K562 (cell line): ENCODE results near the gene UBQLN3. TPM values are rescaled to one million over a fixed set of nuclear protein-coding genes. Genes with fewer than 3 reads are reported as not detected.

Experiments used
- ATF3 ChIP-seq, 2 experiments: fragments of 450-650 bp in 1 of 2; sonication (generic) in 1 of 2; formaldehyde crosslinking in 1 of 2; IDR thresholded peaks in 1 of 2; conservative IDR thresholded peaks in 1 of 2; 2 replicates each; pipeline versions ENCODE4 v1.6.1 to v1.8.1; 2016 to 2023; ENCODE audit warnings: mild to moderate bottlenecking in 2 of 2, moderate library complexity in 2 of 2, inconsistent platforms in 1 of 2, missing genetic modification reagents in 1 of 2
- CHD1 ChIP-seq: fragments of 200-600 bp; sonication (generic); IDR thresholded peaks from one replicate; pipeline ENCODE4 v1.6.1; 2012; ENCODE audit warnings: mild to moderate bottlenecking, moderate library complexity, low read length, inconsistent platforms
- DPF2 ChIP-seq: fragments of 450-650 bp; IDR thresholded peaks from 2 replicates; pipeline ENCODE4 v1.6.1; 2016
- GATAD2B ChIP-seq: fragments of 450-650 bp; IDR thresholded peaks from 2 replicates; pipeline ENCODE4 v1.6.1; 2017; ENCODE audit warnings: mild to moderate bottlenecking, borderline replicate concordance
- HDAC3 ChIP-seq: fragments of 450-650 bp; IDR thresholded peaks from 2 replicates; pipeline ENCODE4 v1.6.1; 2018; ENCODE audit warnings: borderline replicate concordance, mild to moderate bottlenecking, moderate library complexity; ENCODE audit not compliant: partially characterized antibody
- MLX ChIP-seq, 2 experiments: fragments of 450-650 bp in 1 of 2; sonication (generic) in 1 of 2; formaldehyde crosslinking; conservative IDR thresholded peaks; 2 replicates each; pipeline versions ENCODE4 v1.4.0 to v1.8.1; 2020 to 2022; ENCODE audit warnings: mild to moderate bottlenecking in 1 of 2, missing genetic modification reagents in 1 of 2
- NCOA6 ChIP-seq: fragments of 450-650 bp; IDR thresholded peaks from 2 replicates; pipeline ENCODE4 v1.6.1; 2017; ENCODE audit warnings: mild to moderate bottlenecking
- NUFIP1 ChIP-seq: fragments of 450-650 bp; IDR thresholded peaks from 2 replicates; pipeline ENCODE4 v1.6.1; 2018; ENCODE audit not compliant: partially characterized antibody
- PHF8 ChIP-seq: fragments of 200-600 bp; sonication (generic); IDR thresholded peaks from 2 replicates; pipeline ENCODE4 v1.6.1; 2012; ENCODE audit warnings: mixed run types, mild to moderate bottlenecking, inconsistent platforms, low read length, moderate library complexity, borderline replicate concordance
- RAD21 ChIP-seq, 2 experiments: fragments of 250-450 bp in 1 of 2; fragments of 450-650 bp in 1 of 2; sonication (Bioruptor Pico) in 1 of 2; formaldehyde crosslinking in 1 of 2; IDR thresholded peaks in 1 of 2; conservative IDR thresholded peaks in 1 of 2; 2 replicates each; pipeline versions ENCODE4 v1.4.0 to v1.8.0; 2020 to 2022; ENCODE audit warnings: mild to moderate bottlenecking in 2 of 2, moderate library complexity in 1 of 2
- SMARCE1 ChIP-seq: fragments of 450-650 bp; IDR thresholded peaks from 2 replicates; pipeline ENCODE4 v1.7.1; 2016; ENCODE audit warnings: mild to moderate bottlenecking
- YY1 ChIP-seq, 3 experiments: IDR thresholded peaks; 2 replicates each; pipeline ENCODE4 v1.6.1; 2011; ENCODE audit warnings: low read length in 2 of 3, mild to moderate bottlenecking in 2 of 3, moderate library complexity in 2 of 3, borderline replicate concordance in 1 of 3, control low read depth in 1 of 3, low read depth in 1 of 3; ENCODE audit not compliant: insufficient read depth in 3 of 3, insufficient replicate concordance in 2 of 3, control insufficient read depth in 1 of 3, insufficient read length in 1 of 3; ENCODE audit errors: extremely low read depth in 1 of 3
- ZNF184 ChIP-seq: sonication (generic); formaldehyde crosslinking; IDR thresholded peaks from 2 replicates; pipeline ENCODE4 v1.5.0; 2020; ENCODE audit warnings: missing genetic modification reagents
- ZNF592 ChIP-seq: fragments of 450-650 bp; IDR thresholded peaks from 2 replicates; pipeline ENCODE4 v1.6.1; 2017; ENCODE audit warnings: antibody characterized with exemption, mild to moderate bottlenecking
- polyA plus RNA-seq, 8 experiments: library from polyadenylated mRNA; depleted of rRNA in 4 of 8; stranded (reverse) in 5 of 8; unstranded in 3 of 8; fragments of >200 nt; fragmentation: Nextera tagmentation in 2 of 8; fragmentation: Illumina TruSeq in 1 of 8; extraction: Ambion mirVana in 2 of 8; extraction: Trizol in 1 of 8; gene quantifications; 2 replicates each; pipeline versions ENCODE4 v1.2.1 to v1.2.3, GENCODE V29; 2011 to 2014; ENCODE audit warnings: inconsistent platforms in 1 of 8, missing spikeins in 1 of 8
- total RNA-seq, 7 experiments: library from RNA; depleted of rRNA in 6 of 7; stranded (reverse); fragments of >200 nt in 6 of 7; fragmentation: Illumina TruSeq in 2 of 7; extraction: Trizol in 2 of 7; gene quantifications; 2 replicates each; pipeline versions ENCODE4 v1.2.1 to v1.2.3, GENCODE V29; 2011 to 2021; ENCODE audit warnings: low replicate concordance in 1 of 7
- TF ChIP-seq, protein P1 (sequence below): fragments of 250-450 bp; sonication (Bioruptor Pico); IDR thresholded peaks from 2 replicates; pipeline ENCODE4 v1.9.0; 2021; ENCODE audit warnings: mild to moderate bottlenecking, inconsistent platforms
- TF ChIP-seq, protein P2 (sequence below): sonication (generic); formaldehyde crosslinking; IDR thresholded peaks from 2 replicates; pipeline ENCODE4 v1.8.1; 2023; ENCODE audit warnings: mild to moderate bottlenecking, missing genetic modification reagents, moderate library complexity

The UBQLN3 gene
- total and polyA plus RNA-seq, 9 of the 15 experiments (the other 6 are each of a cell fraction or from before 2014, with no cell fraction given), result 0.01 to 0.27 TPM; not detected in 7

- TF ChIP-seq, protein P1, sequence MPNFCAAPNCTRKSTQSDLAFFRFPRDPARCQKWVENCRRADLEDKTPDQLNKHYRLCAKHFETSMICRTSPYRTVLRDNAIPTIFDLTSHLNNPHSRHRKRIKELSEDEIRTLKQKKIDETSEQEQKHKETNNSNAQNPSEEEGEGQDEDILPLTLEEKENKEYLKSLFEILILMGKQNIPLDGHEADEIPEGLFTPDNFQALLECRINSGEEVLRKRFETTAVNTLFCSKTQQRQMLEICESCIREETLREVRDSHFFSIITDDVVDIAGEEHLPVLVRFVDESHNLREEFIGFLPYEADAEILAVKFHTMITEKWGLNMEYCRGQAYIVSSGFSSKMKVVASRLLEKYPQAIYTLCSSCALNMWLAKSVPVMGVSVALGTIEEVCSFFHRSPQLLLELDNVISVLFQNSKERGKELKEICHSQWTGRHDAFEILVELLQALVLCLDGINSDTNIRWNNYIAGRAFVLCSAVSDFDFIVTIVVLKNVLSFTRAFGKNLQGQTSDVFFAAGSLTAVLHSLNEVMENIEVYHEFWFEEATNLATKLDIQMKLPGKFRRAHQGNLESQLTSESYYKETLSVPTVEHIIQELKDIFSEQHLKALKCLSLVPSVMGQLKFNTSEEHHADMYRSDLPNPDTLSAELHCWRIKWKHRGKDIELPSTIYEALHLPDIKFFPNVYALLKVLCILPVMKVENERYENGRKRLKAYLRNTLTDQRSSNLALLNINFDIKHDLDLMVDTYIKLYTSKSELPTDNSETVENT (CRISPR knock-in tag), result no peak
- no peak for TF ChIP-seq CHD1
- no peak for TF ChIP-seq MLX (CRISPR knock-in tag; conservative IDR thresholded peaks at IDR 0.05)
- TF ChIP-seq HDAC3, result peak; percentile 22
- TF ChIP-seq, protein P2, sequence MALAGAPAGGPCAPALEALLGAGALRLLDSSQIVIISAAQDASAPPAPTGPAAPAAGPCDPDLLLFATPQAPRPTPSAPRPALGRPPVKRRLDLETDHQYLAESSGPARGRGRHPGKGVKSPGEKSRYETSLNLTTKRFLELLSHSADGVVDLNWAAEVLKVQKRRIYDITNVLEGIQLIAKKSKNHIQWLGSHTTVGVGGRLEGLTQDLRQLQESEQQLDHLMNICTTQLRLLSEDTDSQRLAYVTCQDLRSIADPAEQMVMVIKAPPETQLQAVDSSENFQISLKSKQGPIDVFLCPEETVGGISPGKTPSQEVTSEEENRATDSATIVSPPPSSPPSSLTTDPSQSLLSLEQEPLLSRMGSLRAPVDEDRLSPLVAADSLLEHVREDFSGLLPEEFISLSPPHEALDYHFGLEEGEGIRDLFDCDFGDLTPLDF (CRISPR knock-in tag), result no peak
- no peak for TF ChIP-seq ZNF184 (CRISPR knock-in tag)
- peak; percentile 63 to 79 for TF ChIP-seq RAD21 (CRISPR knock-in tag; conservative IDR thresholded peaks at IDR 0.05 in 1 of 2, IDR thresholded peaks at IDR 0.05 in 1 of 2)
- 0 out of 2 replicates have a peak, but pooled peaks have one; percentile 24 for TF ChIP-seq ZNF592
- TF ChIP-seq ATF3 (IDR thresholded peaks at IDR 0.05), result peak; percentile 62
- 0 out of 2 replicates have a peak, but pooled peaks have one; percentile 51 for TF ChIP-seq ATF3 (CRISPR knock-in tag; conservative IDR thresholded peaks at IDR 0.05)
- TF ChIP-seq SMARCE1, result no peak
- TF ChIP-seq NCOA6, result no peak
- TF ChIP-seq YY1 (IDR thresholded peaks at IDR 0.05; ENCODE audit: borderline replicate concordance in 1 of 3, control insufficient read depth in 1 of 3, extremely low read depth in 1 of 3, insufficient read depth in 3 of 3, insufficient read length in 1 of 3, insufficient replicate concordance in 2 of 3, low read depth in 1 of 3, low read length in 2 of 3), result no peak
- no peak for TF ChIP-seq DPF2
- no peak for TF ChIP-seq NUFIP1
- no peak for TF ChIP-seq GATAD2B
- TF ChIP-seq PHF8, result no peak
Observed at GRCh38 chr11:5476186-5476819, 33.5 kb downstream of the UBQLN3 start (continued).
